Suprapubic skin (tissue), 4 donors: ENCODE results near the gene FXYD3.

Source experiments
- CTCF ChIP-seq, 2 donors: fragments of 200-600 bp in 1 of 2; fragments of 450-650 bp in 1 of 2; sonication (generic) in 1 of 2; IDR thresholded peaks; one replicate each; pipeline ENCODE4 v1.5.1; 2016 to 2019; ENCODE audit warnings: antibody characterized with exemption in 2 of 2, mild to moderate bottlenecking in 1 of 2, moderate library complexity in 1 of 2
- POLR2A ChIP-seq, 2 donors: fragments of 450-650 bp; IDR thresholded peaks; one replicate each; pipeline ENCODE4 v1.6.1; 2017; ENCODE audit warnings: antibody characterized with exemption in 2 of 2, mild to moderate bottlenecking in 2 of 2, moderate library complexity in 2 of 2
- POLR2AphosphoS5 ChIP-seq, 3 donors: sonication (generic); formaldehyde crosslinking; IDR thresholded peaks; one replicate each; pipeline ENCODE4 v1.6.1; 2017; ENCODE audit warnings: antibody characterized with exemption in 3 of 3

DNA sequence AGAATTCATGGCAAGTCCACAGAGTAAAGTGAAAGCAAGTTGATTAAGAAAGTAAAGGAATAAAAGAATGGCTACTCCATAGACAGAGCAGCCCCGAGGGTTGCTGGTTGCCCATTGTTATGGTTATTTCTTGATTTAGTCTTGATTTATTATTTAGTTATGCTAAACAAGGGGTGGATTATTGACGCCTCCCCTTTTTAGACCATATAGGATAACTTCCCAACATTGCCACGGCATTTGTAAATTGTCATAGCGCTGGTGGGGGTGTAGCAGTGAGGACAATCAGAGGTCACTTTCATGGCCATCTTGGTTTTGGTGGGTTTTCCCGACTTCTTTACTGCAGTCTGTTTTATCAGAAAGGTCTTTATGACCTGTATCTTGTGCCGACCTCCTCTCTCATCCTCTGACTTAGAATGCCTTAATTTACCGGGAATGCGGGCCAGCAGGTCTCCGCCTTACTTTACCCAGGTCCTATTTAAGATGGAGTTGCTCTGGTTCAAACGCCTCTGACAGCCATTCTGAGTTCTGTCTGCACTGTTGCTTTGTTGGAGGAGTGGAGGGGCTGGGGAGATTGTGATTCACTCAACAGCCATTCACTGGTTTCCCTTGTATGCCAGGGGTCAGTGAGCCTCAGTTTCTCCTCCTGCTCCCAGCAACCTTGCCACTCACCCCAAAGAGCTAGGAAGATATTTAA is 46.5 kb upstream of the FXYD3 start:
- no peak for TF ChIP-seq POLR2A (IDR thresholded peaks at IDR 0.05)
- no peak for TF ChIP-seq POLR2AphosphoS5 (IDR thresholded peaks at IDR 0.05)
- no peak for TF ChIP-seq CTCF (IDR thresholded peaks at IDR 0.05)
